ENCODE data around the gene GALNTL6.

The GALNTL6 gene

GRCh38 chr4:172554588-172554987 lies 741.4 kb downstream of the GALNTL6 start:
- DNase-seq (ENCODE audit: low read depth) = no peak

GRCh38 chr4:172555725-172556124 lies 742.5 kb downstream of the GALNTL6 start:
- DNase-seq (ENCODE audit: low read depth) = no peak

DNA sequence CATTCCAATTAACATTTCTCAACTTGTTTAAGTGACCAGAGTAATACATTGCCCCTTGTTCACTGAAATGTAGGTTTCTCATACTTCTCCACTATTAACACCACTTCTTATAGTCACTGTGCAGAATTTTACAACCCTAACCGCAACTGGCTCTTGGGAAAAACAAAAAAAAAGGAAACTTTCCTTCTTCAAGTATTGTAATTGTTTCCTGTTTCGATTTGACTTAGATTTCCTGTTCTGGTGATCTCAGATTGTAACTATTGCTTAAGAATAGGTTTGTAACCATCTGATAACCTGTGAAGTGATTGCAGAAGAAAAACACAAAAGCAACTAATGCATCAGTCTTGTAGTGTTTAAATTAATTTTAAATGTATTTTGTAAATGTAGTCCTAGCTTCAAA lies 760.7 kb downstream of the GALNTL6 start:
- DNase-seq (ENCODE audit: low read depth) = no peak

DNA sequence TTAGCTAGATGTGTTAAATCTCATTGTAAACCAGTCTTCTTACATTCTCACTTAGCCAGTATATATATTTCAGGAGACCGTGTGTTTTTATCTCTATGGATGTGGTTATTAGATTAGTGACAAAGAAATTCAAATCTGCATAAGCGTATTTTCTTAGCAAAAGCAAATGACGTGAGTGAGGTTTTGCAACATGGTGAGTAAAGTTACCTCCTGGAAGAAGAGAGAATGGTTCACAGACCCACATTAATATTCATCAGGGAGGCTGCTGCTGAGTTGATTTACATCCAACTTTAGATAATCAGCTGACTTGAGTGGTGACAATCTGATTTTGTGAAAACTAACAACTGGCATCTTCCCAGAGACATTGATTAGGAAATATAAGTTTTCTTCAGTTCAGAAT lies 765.5 kb downstream of the GALNTL6 start:
- DNase-seq (ENCODE audit: low read depth) = no peak

DNA sequence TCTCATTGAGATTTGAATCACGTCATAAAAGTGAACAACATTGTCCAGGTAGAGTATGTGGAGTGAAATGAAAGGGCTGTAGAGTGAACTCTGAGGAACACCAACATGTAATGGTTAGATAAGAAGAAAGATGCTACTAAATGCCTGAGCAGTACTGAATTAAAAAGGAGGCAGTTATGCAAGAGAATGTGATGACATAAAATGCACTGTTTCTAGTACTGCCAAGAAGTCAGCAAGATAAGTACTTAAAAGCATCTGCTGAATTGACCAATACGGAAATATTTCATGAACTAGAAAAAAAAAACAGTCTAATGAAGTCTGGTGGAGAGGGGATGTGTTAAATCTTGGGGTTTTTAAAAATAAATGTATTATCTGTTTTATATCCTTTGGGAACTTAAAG lies 771.6 kb downstream of the GALNTL6 start:
- no peak for DNase-seq (ENCODE audit: low read depth)

GRCh38 chr4:172596206-172596605 lies 783.0 kb downstream of the GALNTL6 start:
- DNase-seq (ENCODE audit: low read depth) = no peak

DNA sequence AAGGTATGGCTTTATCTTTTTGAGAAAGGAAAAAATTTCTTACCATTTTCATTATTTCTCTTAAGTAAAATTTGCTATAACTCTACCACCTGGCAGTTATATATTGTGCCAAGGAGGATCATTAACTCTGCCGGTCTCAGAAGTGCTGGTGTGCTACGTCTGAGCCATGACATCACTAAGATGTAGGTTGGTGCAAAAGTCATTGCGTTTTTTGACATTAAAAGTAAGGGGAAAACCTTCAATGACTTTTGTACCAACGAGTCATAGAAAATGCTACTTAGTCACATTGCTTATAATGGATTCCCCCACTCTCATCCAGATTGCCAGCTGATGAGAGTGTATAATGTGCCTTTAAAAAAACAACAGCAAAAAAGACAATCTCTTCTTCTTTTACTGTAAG lies 786.4 kb downstream of the GALNTL6 start:
- no peak for DNase-seq (ENCODE audit: low read depth)

DNA sequence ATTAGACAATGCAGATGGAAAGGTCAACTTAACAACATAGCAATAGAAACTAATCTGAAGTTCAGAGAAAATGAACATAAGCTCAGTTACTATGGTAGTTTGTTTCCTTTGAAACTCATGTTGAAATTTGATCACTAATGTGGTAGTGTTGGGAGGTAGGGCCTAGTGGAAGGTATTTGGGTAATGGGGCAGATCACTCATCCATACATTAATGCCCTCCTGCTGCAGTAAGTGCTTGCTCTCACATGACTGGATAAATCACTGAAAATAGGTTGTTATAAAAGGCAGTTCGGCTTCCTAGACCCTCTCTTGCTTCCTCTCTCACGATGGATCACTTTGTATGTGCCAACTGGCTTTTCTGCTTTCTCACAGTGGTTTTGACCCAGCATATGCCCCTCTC lies 788.0 kb downstream of the GALNTL6 start:
- DNase-seq (ENCODE audit: low read depth) = no peak

DNA sequence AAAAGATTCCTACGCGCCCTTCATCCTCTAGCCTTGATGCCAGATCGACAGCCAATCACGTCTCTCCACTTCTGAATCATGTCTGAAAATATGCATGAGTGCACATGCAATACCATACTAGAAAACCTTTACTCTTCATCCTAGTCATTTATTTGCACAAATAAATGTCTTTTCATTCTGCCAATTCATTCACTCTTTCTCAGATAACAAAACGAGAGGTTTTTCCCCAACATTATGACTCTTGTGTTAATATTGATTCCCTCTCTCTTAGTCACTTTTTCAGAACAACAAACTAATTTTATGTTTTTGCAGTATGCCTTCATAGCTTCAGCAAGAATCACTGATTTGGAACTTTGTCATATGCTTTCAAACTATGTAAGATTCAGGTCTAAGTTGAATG lies 806.0 kb downstream of the GALNTL6 start:
- no peak for DNase-seq (ENCODE audit: low read depth)

DNA sequence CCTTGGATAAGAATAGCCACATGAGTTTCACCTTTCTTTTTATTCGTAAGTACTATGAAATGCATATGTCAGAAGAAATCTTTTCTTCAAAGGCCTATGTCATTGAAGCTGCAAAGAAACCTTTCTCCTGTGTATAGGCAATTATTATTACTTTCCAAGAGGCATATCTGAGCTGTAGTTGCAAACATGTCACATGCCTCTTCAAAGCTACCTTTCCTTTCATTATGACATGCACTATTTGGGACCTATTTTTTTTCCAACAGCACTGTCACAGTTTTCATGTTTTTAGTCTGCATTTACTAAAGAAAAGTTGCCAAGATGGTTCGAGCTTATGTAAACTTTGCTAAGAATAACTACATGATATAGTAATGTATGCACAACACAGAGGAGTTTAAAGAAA lies 806.6 kb downstream of the GALNTL6 start:
- DNase-seq (ENCODE audit: low read depth) = no peak

GRCh38 chr4:172628263-172628662 lies 815.1 kb downstream of the GALNTL6 start:
- DNase-seq (ENCODE audit: low read depth) = no peak

GRCh38 chr4:172630280-172630679 lies 817.1 kb downstream of the GALNTL6 start:
- DNase-seq (ENCODE audit: low read depth) = no peak

GRCh38 chr4:172631832-172632231 lies 818.6 kb downstream of the GALNTL6 start:
- no peak for DNase-seq (ENCODE audit: low read depth)

DNA sequence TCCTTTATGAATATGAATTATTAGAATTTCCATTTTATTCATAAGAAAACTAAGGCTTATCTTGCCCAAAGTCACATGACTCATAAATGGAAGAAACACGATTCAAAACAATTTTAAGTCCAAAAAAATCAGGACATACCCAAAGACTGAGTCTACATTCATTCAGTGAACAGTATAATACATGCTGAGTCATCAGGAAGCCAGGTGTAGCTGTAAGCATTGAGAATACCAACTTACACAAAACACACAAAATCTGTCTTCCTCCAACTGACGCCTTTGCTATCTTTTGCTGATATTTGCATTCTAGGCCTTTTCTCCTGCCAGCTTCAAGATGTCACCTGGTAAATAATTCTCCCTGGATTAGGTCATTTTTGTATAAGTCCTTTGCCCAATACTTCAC lies 835.3 kb downstream of the GALNTL6 start:
- DNase-seq (ENCODE audit: low read depth) = no peak

DNA sequence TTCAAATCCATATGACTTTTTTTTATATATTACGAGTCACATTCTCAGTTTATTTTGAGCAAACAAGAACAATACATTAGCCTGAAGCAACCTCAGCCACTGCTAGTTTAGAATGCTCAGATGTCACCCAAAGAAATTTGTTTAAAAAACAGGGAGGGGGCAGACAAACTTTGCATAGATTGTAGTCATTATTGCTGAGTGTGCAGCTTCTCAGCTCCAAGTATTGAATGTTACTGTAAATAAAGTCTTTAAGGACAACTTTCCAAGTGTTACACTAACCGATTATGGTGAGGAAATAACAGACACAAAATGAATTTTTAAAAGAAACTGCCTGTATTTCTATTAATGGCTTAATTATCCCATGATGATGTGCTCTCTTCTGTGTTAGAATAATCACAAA lies 835.9 kb downstream of the GALNTL6 start:
- no peak for DNase-seq (ENCODE audit: low read depth)

DNA sequence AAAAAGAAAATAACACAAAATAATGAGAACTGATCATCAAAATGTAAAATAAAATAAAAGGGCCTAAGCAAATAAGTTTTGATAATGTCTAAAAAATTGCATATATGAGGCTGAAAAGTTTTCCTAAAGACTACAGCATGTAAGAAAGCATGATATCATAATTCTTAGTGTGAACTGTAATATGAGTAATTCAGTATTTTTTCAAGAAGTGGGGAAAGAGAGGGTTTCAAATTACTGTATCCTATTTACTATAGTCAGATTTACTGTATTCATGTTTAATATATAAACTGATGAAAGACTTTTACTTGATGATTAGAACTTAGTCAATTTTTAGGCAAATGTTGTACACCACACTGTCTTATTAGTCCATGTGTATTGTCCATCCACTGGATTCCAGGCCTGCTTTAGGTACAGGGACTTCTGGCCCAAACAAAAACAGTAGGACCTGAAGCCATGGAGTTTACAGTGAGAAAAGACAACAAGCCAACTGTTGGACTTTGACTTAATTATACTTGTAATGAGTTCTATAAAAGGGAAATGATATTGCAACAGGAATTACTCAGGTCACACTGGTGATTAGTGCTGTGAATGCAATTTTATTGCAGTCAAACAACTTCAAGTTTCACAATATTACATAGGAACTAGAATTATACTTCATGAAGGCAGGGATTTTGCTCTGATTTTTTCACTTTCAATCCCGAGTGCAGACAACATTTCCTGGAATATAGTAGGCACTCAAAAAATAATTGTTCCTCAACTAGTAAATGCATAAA lies 837.7 kb downstream of the GALNTL6 start:
- DNase-seq (ENCODE audit: low read depth) = no peak

- DNase-seq (ENCODE audit: low read depth) = no peak
These were observed 838.8 kb downstream of the GALNTL6 start for GRCh38 chr4:172651961-172652360.

DNA sequence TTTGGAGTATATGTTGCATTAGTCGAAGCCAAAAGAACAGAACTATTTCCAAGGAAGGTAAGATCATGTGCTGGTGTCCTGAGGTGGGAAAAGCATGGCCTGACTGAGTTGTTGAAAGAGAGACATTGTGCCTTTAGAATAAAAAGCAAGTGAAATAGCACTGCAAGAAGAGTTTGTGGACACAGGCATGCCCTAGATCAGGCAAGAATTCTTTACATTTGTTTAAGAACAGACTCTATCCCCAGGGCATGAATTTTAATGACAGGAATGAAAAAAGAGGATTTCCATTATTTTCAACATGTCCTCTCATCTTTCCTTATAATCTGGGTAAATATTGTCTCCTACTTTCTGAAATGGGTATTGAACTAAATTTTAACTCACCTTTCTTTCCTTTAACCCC lies 839.2 kb downstream of the GALNTL6 start:
- no peak for DNase-seq (ENCODE audit: low read depth)

- DNase-seq (ENCODE audit: low read depth) = no peak
These were observed 840.5 kb downstream of the GALNTL6 start for GRCh38 chr4:172653676-172654075.

DNA sequence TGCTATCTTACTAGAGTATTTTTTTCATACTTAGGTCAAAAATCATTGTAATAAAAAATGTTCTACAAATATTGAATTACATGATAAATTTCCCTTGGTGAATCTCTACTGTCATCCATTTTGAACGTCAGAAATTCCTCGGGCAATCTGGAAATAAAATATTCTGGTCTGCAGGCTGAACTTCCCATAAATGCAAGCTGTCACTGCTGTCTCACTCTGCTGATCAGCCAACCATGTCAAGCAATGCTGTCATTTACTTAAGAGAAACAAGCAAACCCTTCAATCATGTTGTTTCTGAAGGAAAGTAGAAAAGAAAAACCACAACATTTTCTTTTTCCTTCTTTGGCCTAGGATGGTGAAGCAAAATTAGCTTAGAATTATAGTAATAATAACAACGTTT lies 841.3 kb downstream of the GALNTL6 start:
- DNase-seq (ENCODE audit: low read depth) = no peak

- no peak for DNase-seq (ENCODE audit: low read depth)
These were observed 842.9 kb downstream of the GALNTL6 start for GRCh38 chr4:172656055-172656454.

GRCh38 chr4:172657081-172657480 lies 843.9 kb downstream of the GALNTL6 start:
- no peak for DNase-seq (ENCODE audit: low read depth)

DNA sequence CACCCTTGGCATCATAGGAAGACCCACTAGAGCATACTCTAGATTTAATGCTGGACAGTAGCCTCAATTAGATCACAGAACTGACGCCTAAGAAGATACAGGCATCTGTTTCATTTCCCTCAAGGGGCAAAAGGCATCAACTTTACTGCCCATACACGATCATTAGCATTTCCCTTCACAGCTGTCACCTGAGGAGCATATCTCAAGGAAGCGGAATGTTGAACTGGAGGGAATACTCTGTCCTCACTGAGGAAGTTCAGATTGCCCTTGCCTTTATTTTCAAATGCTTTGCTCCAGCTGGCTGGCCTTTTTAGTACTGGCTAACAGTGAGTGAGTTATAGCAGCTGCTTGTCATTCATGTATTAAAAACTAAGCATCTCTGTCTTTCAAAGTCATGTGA lies 847.0 kb downstream of the GALNTL6 start:
- DNase-seq (ENCODE audit: low read depth) = no peak

DNA sequence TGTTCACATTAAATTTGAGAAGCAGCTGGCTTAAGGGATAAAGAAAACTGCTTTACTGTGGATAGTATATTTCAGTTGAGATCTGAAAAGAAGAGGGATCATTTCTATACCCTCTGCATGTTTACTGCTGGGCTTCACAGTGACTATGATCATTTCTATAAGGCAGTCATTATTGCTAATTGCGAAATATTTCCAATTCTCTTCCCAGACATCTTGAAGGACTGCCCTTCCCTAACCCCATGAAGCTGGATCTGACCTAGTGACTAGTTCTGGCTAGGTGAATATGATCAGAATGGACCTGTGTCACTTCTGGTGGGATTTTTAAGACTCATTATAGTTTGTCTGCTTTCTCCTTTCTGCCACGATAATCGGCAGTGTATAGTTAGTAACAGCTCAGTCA lies 848.9 kb downstream of the GALNTL6 start:
- no peak for DNase-seq (ENCODE audit: low read depth)
